ENCODE results near the gene HMGCS1. TPM values are rescaled to one million over a fixed set of nuclear protein-coding genes. Genes with fewer than 3 reads are reported as not detected.

The HMGCS1 gene
- total RNA-seq, 4 donors from 2014 or later, result 3.8 to 113 (median 25.4) TPM

GRCh38 chr5:43251754-43252153, 61.5 kb downstream of the HMGCS1 start:
- H3K9me3 ChIP-seq, result no peaks in the 10 kb centered on the region
- no peak overlapping the region for H3K27ac ChIP-seq
- intact Hi-C loops (cut with DNase I; ENCODE audit: low total_unique reads), result no loop called here
- H3K36me3 ChIP-seq, result no peaks in the 10 kb centered on the region
- TF ChIP-seq POLR2A (IDR thresholded peaks at IDR 0.05) (no peak), CTCF (IDR thresholded peaks at IDR 0.05) (no peak)
- no peaks in the 10 kb centered on the region for H3K4me1 ChIP-seq
- DNase-seq, result no peak
- H3K4me3 ChIP-seq, result no peak overlapping the region
- H3K27me3 ChIP-seq, result no peaks in the 10 kb centered on the region

- Histone ChIP-seq H3K27ac (no peak overlapping the region), H3K4me3 (no peak overlapping the region), H3K27me3 (no peaks in the 10 kb centered on the region), H3K9me3 (no peaks in the 10 kb centered on the region), H3K4me1 (no peaks in the 10 kb centered on the region), H3K36me3 (no peaks in the 10 kb centered on the region)
- intact Hi-C loops (cut with DNase I; ENCODE audit: low total_unique reads), result no loop called here
- TF ChIP-seq CTCF (IDR thresholded peaks at IDR 0.05) (no peak), POLR2A (IDR thresholded peaks at IDR 0.05) (no peak)
- no peak for DNase-seq
Measured at GRCh38 chr5:43245724-43246385, 67.4 kb downstream of the HMGCS1 start.

GRCh38 chr5:43244823-43245565, 68.2 kb downstream of the HMGCS1 start:
- Histone ChIP-seq H3K27ac (no peak overlapping the region), H3K4me3 (no peak overlapping the region), H3K4me1 (no peaks in the 10 kb centered on the region), H3K36me3 (no peaks in the 10 kb centered on the region), H3K9me3 (no peaks in the 10 kb centered on the region), H3K27me3 (no peaks in the 10 kb centered on the region)
- DNase-seq, result no peak
- intact Hi-C loops (cut with DNase I; ENCODE audit: low total_unique reads), result no loop called here
- TF ChIP-seq POLR2A (IDR thresholded peaks at IDR 0.05) (no peak), CTCF (IDR thresholded peaks at IDR 0.05) (no peak)

GRCh38 chr5:43243270-43243669, 69.9 kb downstream of the HMGCS1 start:
- no peak for DNase-seq
- Histone ChIP-seq H3K36me3 (no peaks in the 10 kb centered on the region), H3K9me3 (no peaks in the 10 kb centered on the region), H3K4me3 (no peak overlapping the region), H3K4me1 (no peaks in the 10 kb centered on the region), H3K27me3 (no peaks in the 10 kb centered on the region), H3K27ac (no peak overlapping the region)
- intact Hi-C loops (cut with DNase I; ENCODE audit: low total_unique reads), result no loop called here
- TF ChIP-seq CTCF (IDR thresholded peaks at IDR 0.05) (no peak), POLR2A (IDR thresholded peaks at IDR 0.05) (no peak)

- DNase-seq, result no peak
- no peak overlapping the region for H3K27ac ChIP-seq
- no peak overlapping the region for H3K4me3 ChIP-seq
- intact Hi-C loops (cut with DNase I; ENCODE audit: low total_unique reads), result no loop called here
- no peaks in the 10 kb centered on the region for H3K9me3 ChIP-seq
- no peaks in the 10 kb centered on the region for H3K27me3 ChIP-seq
- TF ChIP-seq POLR2A (IDR thresholded peaks at IDR 0.05) (no peak), CTCF (IDR thresholded peaks at IDR 0.05) (no peak)
- no peaks in the 10 kb centered on the region for H3K4me1 ChIP-seq
- H3K36me3 ChIP-seq, result no peaks in the 10 kb centered on the region
Measured at GRCh38 chr5:43242196-43242595, 71.0 kb downstream of the HMGCS1 start.

Measured in uterus (tissue), 4 donors.